ENCODE data around the gene METTL8. TPM values are rescaled to one million over a fixed set of nuclear protein-coding genes. Genes with fewer than 3 reads are reported as not detected.

The METTL8 gene
- 21.6 and 22.4 TPM in 2 replicates for total RNA-seq (2022)
- percentile 67 among the genes with signal in this experiment for Bru-seq, nascent RNA
- BruChase-seq, experiment 1, labeled RNA remaining after a 6-hour chase: percentile 55 among the genes with signal in this experiment
- BruChase-seq, experiment 2, labeled RNA remaining after a 2-hour chase: percentile 58 among the genes with signal in this experiment
- long read RNA-seq, full-length matches to known transcripts: 5 of 17 reads
- long read RNA-seq, partial matches to known transcripts: 1 of 17 reads
- long read RNA-seq, other reads (novel, unspliced or antisense): 11 of 17 reads

DNA sequence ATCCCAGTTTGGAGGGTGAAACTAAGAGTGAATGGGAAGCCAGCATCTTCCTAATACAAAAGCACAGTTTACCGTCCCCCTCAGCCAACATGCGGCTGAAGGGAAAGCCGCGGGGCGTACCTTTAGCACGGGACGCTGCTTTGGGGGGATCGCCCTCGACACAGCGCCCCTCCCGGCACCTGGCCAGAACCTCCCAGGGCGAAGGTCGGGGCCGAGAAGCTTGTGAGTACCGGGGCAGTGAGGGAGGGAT lies at the start of gene METTL8:
Gene METTL8, minus strand, starts transcription at position 228 of the 250 bp plus-strand sequence. CDS start 41,805 bp downstream, outside the sequence.
- intact Hi-C loops (cut with micrococcal nuclease; ENCODE audit: unreplicated experiment): no loop called here
- no peaks in the 10 kb centered on the region for H3K27me3 Mint-ChIP-seq (ENCODE audit: unreplicated experiment)
- H3K4me1 Mint-ChIP-seq (ENCODE audit: low read depth, unreplicated experiment): peaks cover 10% of the 10 kb centered on the region
- CTCF ChIA-PET: interaction anchor here (0.5 to 1.4 kb wide), 4 partner anchors 18 to 505 kb away, joined by 3 to 7 read pairs (median 3); partner anchors contain the start of gene GORASP2
- H3K9me3 Mint-ChIP-seq (ENCODE audit: low read depth, unreplicated experiment): no peaks in the 10 kb centered on the region
- peak within 1 kb of the TSS; percentile 90 for H3K4me3 Mint-ChIP-seq (ENCODE audit: low read depth, unreplicated experiment)
- no peak for TF ChIP-seq CTCF (IDR thresholded peaks at IDR 0.05; ENCODE audit: unreplicated experiment)
- BruUV-seq (replicated peaks): no TSS peak
- H3K27ac Mint-ChIP-seq (ENCODE audit: unreplicated experiment): peak within 1 kb of the TSS; percentile 97
- no peak for DNase-seq
- peaks cover 36% of the 10 kb centered on the region for H3K36me3 Mint-ChIP-seq (ENCODE audit: insufficient read depth, unreplicated experiment)

DNA sequence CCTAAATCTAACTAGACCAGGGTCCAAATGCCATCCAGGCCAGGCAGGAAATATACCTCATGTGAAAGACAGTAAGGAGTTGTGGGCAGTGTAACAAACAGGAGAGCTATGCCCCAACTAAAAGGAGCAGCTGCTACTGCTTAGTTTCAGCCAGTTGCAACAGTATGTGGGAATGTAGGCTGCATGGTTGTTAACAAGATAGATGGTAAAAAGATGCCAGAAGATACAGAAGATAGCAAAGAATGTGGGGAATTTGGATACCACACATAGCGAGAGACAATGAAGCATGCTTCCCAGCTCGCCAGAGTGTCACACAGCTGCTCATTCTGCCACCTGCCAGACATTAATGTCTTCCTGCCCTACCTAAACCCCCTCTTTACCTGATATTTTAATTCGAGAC lies 49.1 kb upstream of the METTL8 start:
- CTCF ChIA-PET: interaction anchor here (0.7 kb wide), 1 partner anchor 31 kb away, joined by 4 read pairs; no protein-coding TSS in a partner anchor
- intact Hi-C loops (cut with micrococcal nuclease; ENCODE audit: unreplicated experiment): no loop called here
- Mint-ChIP-seq H3K36me3 (ENCODE audit: insufficient read depth, unreplicated experiment) (peaks cover 5% of the 10 kb centered on the region), H3K9me3 (ENCODE audit: low read depth, unreplicated experiment) (no peaks in the 10 kb centered on the region), H3K4me3 (ENCODE audit: low read depth, unreplicated experiment) (no peak overlapping the region), H3K27ac (ENCODE audit: unreplicated experiment) (no peak overlapping the region), H3K27me3 (ENCODE audit: unreplicated experiment) (no peaks in the 10 kb centered on the region), H3K4me1 (ENCODE audit: low read depth, unreplicated experiment) (no peaks in the 10 kb centered on the region)
- TF ChIP-seq CTCF (IDR thresholded peaks at IDR 0.05; ENCODE audit: unreplicated experiment): no peak
- no TSS peak for BruUV-seq (replicated peaks)
- DNase-seq: no peak

GRCh38 chr2:171482308-171482707 lies 48.5 kb upstream of the METTL8 start:
- Mint-ChIP-seq H3K27me3 (ENCODE audit: unreplicated experiment) (no peaks in the 10 kb centered on the region), H3K4me1 (ENCODE audit: low read depth, unreplicated experiment) (no peaks in the 10 kb centered on the region), H3K27ac (ENCODE audit: unreplicated experiment) (no peak overlapping the region), H3K9me3 (ENCODE audit: low read depth, unreplicated experiment) (no peaks in the 10 kb centered on the region), H3K36me3 (ENCODE audit: insufficient read depth, unreplicated experiment) (peaks cover 5% of the 10 kb centered on the region), H3K4me3 (ENCODE audit: low read depth, unreplicated experiment) (no peak overlapping the region)
- BruUV-seq (replicated peaks): no TSS peak
- TF ChIP-seq CTCF (IDR thresholded peaks at IDR 0.05; ENCODE audit: unreplicated experiment): no peak
- intact Hi-C loops (cut with micrococcal nuclease; ENCODE audit: unreplicated experiment): no loop called here
- CTCF ChIA-PET: interaction anchor here (0.7 kb wide), 1 partner anchor 30 kb away, joined by 4 read pairs; no protein-coding TSS in a partner anchor
- no peak for DNase-seq

DNA sequence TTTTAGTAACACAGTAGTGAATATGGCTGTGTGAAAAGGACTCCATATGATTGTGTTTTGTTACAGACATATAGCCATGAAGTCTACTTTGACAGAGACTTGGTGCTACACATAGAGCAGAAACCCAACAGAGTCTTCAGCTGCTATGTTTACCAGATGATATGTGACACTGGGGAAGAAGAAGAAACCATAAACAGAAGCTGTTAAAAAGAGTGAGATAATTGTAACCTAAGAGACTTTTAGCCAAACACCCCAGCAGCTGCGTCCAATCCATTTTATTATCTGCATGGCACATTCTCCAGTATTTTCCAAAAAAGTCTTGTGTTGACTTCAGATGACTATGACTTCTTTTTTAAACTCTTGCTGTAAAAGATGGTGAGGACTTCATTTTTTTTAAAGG lies 47.1 kb upstream of the METTL8 start:
- Mint-ChIP-seq H3K4me3 (ENCODE audit: low read depth, unreplicated experiment) (no peak overlapping the region), H3K36me3 (ENCODE audit: insufficient read depth, unreplicated experiment) (peaks cover 5% of the 10 kb centered on the region), H3K9me3 (ENCODE audit: low read depth, unreplicated experiment) (no peaks in the 10 kb centered on the region), H3K27me3 (ENCODE audit: unreplicated experiment) (no peaks in the 10 kb centered on the region), H3K27ac (ENCODE audit: unreplicated experiment) (no peak overlapping the region), H3K4me1 (ENCODE audit: low read depth, unreplicated experiment) (no peaks in the 10 kb centered on the region)
- no peak for TF ChIP-seq CTCF (IDR thresholded peaks at IDR 0.05; ENCODE audit: unreplicated experiment)
- no peak for DNase-seq
- no TSS peak for BruUV-seq (replicated peaks)
- CTCF ChIA-PET: no interaction called here
- intact Hi-C loops (cut with micrococcal nuclease; ENCODE audit: unreplicated experiment): no loop called here
